Caco-2 (cell line): Measurements from ENCODE around the gene YKT6. TPM values are rescaled to one million over a fixed set of nuclear protein-coding genes. Genes with fewer than 3 reads are reported as not detected.

Experiments
- BruUV-seq: library from RNA; stranded (reverse); fragments of 400-500 nt; replicated peaks from 2 replicates; lab custom pipeline; 2021; lab: Mats Ljungman, UMichigan
- CTCF ChIA-PET: fragments of 300-600 bp; sonication (Branson Sonifier 250); formaldehyde crosslinking; loops from one replicate; lab custom pipeline; 2022; ENCODE audit warnings: antibody characterized with exemption; lab: Charles Lee
- POLR2A ChIA-PET: fragments of 300-600 bp; sonication (Branson Sonifier 250); formaldehyde crosslinking; loops from one replicate; lab custom pipeline; 2022; ENCODE audit warnings: antibody characterized with exemption; lab: Charles Lee
- DNase-seq, 2 experiments: peaks; one replicate each; pipeline versions ENCODE4 v3.0.0 to v3.0.0-alpha.2; 2020 to 2022
- H3K27me3 ChIP-seq: replicated peaks from 2 replicates; pipeline ENCODE4 v1.6.0; 2011; ENCODE audit warnings: low read length; ENCODE audit not compliant: control insufficient read depth, insufficient read depth
- H3K36me3 ChIP-seq: 2 replicates; pipeline ENCODE4 v1.5.1; 2011; ENCODE audit warnings: low read length; ENCODE audit not compliant: control insufficient read depth, insufficient read depth
- H3K4me1 ChIP-seq: fragments of 250-450 bp; sonication (Bioruptor Pico); 2 replicates; pipeline ENCODE4 v1.5.1; 2020; ENCODE audit warnings: mild to moderate bottlenecking
- H3K4me3 ChIP-seq: 2 replicates; pipeline ENCODE4 v1.5.1; 2011; ENCODE audit warnings: low read depth, mild to moderate bottlenecking, control low read depth, low read length
- H3K9me3 ChIP-seq: fragments of 250-450 bp; sonication (Bioruptor Pico); 2 replicates; pipeline ENCODE4 v1.5.1; 2020; ENCODE audit warnings: mild to moderate bottlenecking, moderate library complexity
- H3K27ac Mint-ChIP-seq: one replicate; pipeline ENCODE4 v1.8.0; 2022; ENCODE audit warnings: mixed read lengths; ENCODE audit not compliant: unreplicated experiment
- H3K27me3 Mint-ChIP-seq: one replicate; pipeline ENCODE4 v1.8.0; 2022; ENCODE audit warnings: mixed read lengths; ENCODE audit not compliant: insufficient read depth, unreplicated experiment
- H3K36me3 Mint-ChIP-seq: one replicate; pipeline ENCODE4 v1.8.0; 2022; ENCODE audit warnings: mild to moderate bottlenecking, mixed read lengths; ENCODE audit not compliant: insufficient read depth, unreplicated experiment
- H3K4me1 Mint-ChIP-seq: one replicate; pipeline ENCODE4 v1.8.0; 2022; ENCODE audit warnings: low read depth, mixed read lengths; ENCODE audit not compliant: unreplicated experiment
- H3K4me3 Mint-ChIP-seq: one replicate; pipeline ENCODE4 v1.8.0; 2022; ENCODE audit warnings: mild to moderate bottlenecking, moderate library complexity, mixed read lengths; ENCODE audit not compliant: unreplicated experiment
- H3K9me3 Mint-ChIP-seq: one replicate; pipeline ENCODE4 v1.8.0; 2022; ENCODE audit warnings: mixed read lengths; ENCODE audit not compliant: unreplicated experiment
- intact Hi-C: fragments of 100-400 bp; cut with micrococcal nuclease; formaldehyde crosslinking; loops from one replicate; pipeline ENCODE4 v1.10.0; 2022; ENCODE audit not compliant: unreplicated experiment
- total RNA-seq: library from RNA; stranded (reverse); gene quantifications from 2 replicates; pipeline ENCODE4 v1.2.3, GENCODE V29; 2022
- TF ChIP-seq, protein P1 (sequence below), 2 experiments: fragments of 200-600 bp in 1 of 2; IDR thresholded peaks; 1 replicate in 1 of 2; 2 replicates in 1 of 2; pipeline versions ENCODE4 v1.5.1 to v1.8.0; 2011 to 2022; ENCODE audit warnings: antibody characterized with exemption in 1 of 2, control low read depth in 1 of 2, inconsistent platforms in 1 of 2, low read depth in 1 of 2, low read length in 1 of 2, mild to moderate bottlenecking in 1 of 2, moderate library complexity in 1 of 2; ENCODE audit not compliant: insufficient read depth in 1 of 2, severe bottlenecking in 1 of 2, unreplicated experiment in 1 of 2

The YKT6 gene
- total RNA-seq, 1 experiment from 2014 or later = 123 TPM

DNA sequence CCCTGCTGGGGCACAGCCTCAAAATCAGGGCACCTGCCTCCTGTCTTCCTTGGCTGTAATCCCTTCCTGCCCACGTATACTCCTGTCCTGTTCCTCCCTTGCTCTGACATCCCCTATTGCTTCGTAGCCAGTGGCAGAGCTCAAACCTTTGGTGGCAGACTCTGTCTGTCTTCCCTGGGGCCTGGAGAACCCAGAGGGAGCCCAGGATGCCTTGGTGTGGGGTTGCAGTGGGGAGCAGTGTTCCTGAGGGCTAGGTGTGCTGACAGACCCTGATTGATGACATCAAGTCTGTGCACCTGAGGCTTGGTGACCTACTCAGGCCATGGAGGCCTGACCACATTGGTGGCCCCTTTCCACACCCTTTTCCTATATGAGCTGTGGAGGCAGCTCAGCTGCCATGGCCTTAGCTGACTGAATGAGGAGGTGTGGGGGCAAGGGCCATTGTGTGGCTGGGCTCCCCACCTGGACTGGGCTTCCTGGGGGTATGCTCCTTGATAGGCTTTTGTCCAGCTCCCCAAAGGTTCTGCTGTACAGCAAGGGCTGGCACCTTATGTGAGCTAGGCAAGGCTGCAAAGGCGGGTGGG is 6.1 kb upstream of the YKT6 start:
- intact Hi-C loops = no loop called here
- TF ChIP-seq, protein P1, sequence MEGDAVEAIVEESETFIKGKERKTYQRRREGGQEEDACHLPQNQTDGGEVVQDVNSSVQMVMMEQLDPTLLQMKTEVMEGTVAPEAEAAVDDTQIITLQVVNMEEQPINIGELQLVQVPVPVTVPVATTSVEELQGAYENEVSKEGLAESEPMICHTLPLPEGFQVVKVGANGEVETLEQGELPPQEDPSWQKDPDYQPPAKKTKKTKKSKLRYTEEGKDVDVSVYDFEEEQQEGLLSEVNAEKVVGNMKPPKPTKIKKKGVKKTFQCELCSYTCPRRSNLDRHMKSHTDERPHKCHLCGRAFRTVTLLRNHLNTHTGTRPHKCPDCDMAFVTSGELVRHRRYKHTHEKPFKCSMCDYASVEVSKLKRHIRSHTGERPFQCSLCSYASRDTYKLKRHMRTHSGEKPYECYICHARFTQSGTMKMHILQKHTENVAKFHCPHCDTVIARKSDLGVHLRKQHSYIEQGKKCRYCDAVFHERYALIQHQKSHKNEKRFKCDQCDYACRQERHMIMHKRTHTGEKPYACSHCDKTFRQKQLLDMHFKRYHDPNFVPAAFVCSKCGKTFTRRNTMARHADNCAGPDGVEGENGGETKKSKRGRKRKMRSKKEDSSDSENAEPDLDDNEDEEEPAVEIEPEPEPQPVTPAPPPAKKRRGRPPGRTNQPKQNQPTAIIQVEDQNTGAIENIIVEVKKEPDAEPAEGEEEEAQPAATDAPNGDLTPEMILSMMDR (IDR thresholded peaks at IDR 0.05; ENCODE audit: insufficient read depth in 1 of 2, low read depth in 1 of 2, low read length in 1 of 2, severe bottlenecking in 1 of 2, unreplicated experiment in 1 of 2) = no peak
- DNase-seq = no peak
- BruUV-seq = no TSS peak
- no peaks in the 10 kb centered on the region for H3K9me3 Mint-ChIP-seq
- POLR2A ChIA-PET = no interaction called here
- H3K4me3 Mint-ChIP-seq = no peak overlapping the region
- no peaks in the 10 kb centered on the region for H3K4me1 Mint-ChIP-seq
- H3K27ac Mint-ChIP-seq = no peak overlapping the region
- Histone ChIP-seq H3K4me3 (no peak overlapping the region), H3K4me1 (no peaks in the 10 kb centered on the region), H3K9me3 (no peaks in the 10 kb centered on the region), H3K27me3 (no peaks in the 10 kb centered on the region), H3K36me3 (no peaks in the 10 kb centered on the region)
- H3K36me3 Mint-ChIP-seq = no peaks in the 10 kb centered on the region
- CTCF ChIA-PET = interaction anchor here (1.0 kb wide), 1 partner anchor 63 kb away, joined by 3 read pairs; no protein-coding TSS in a partner anchor
- peaks cover 8% of the 10 kb centered on the region for H3K27me3 Mint-ChIP-seq

DNA sequence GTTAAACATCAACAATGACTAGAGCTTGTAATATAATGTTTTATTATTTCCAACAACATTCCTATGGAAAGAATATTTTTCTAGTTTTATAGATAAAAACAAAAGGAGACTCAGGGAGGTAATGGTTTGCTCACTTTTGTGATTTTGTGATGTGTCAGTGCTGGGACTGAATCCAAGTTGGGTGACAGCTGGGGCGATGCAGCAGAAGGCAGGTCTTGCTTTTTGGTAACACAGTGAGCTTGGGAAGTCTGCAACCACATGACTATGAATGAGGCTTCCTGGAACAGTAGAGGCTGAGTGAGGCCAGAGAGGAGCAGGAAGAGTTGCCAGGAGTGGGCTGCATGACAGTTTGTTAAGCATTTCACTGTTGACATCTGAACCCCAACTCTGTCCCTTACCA is 4.9 kb upstream of the YKT6 start:
- H3K4me3 ChIP-seq = no peak overlapping the region

DNA sequence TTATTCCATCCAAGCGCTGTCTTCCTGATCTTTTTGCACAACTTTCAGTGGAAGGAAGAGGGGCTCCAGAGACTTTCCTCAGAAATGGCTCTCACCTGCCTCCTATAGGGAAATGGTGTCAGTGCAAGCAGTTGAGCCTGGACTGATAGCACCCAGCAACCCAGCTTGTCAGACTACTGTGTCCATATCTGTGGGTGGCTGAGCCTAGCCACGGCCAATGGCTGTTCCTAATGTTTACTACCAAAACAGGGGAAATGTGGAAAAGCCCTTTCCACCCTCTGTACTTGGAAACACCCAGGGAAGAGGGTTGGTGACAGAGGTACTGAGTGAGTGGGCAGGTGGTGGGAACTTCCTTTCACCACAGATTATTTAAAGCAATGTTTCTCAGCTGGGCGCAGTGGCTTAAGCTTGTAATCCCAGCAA is 4.3 kb upstream of the YKT6 start:
- H3K9me3 Mint-ChIP-seq = no peaks in the 10 kb centered on the region
- TF ChIP-seq, protein P1 (IDR thresholded peaks at IDR 0.05; ENCODE audit: insufficient read depth in 1 of 2, low read depth in 1 of 2, low read length in 1 of 2, severe bottlenecking in 1 of 2, unreplicated experiment in 1 of 2) = peak; percentile 54 to 61
- Histone ChIP-seq H3K9me3 (no peaks in the 10 kb centered on the region), H3K27me3 (no peaks in the 10 kb centered on the region), H3K36me3 (no peaks in the 10 kb centered on the region), H3K4me3 (no peak overlapping the region), H3K4me1 (no peaks in the 10 kb centered on the region)
- no peak overlapping the region for H3K27ac Mint-ChIP-seq
- ChIA-PET CTCF (interaction anchor here (0.6 to 1.7 kb wide), 3 partner anchors 42 to 74 kb away, joined by 3 to 12 read pairs (median 3); partner anchors contain the start of gene POLD2), POLR2A (no interaction called here)
- DNase-seq = peak; percentile 47 to 60
- no peaks in the 10 kb centered on the region for H3K4me1 Mint-ChIP-seq
- H3K36me3 Mint-ChIP-seq = no peaks in the 10 kb centered on the region
- no peak overlapping the region for H3K4me3 Mint-ChIP-seq
- H3K27me3 Mint-ChIP-seq = peaks cover 3% of the 10 kb centered on the region
- intact Hi-C loops = loop anchor here (1.0 kb wide), 1 partner anchor 65 kb away; no protein-coding TSS in a partner anchor
- no TSS peak for BruUV-seq

More for the DNA sequence above, 4.9 kb upstream of the YKT6 start:
- TF ChIP-seq, protein P1 (IDR thresholded peaks at IDR 0.05; ENCODE audit: insufficient read depth in 1 of 2, low read depth in 1 of 2, low read length in 1 of 2, severe bottlenecking in 1 of 2, unreplicated experiment in 1 of 2) = no peak
- Histone ChIP-seq H3K27me3 (no peaks in the 10 kb centered on the region), H3K36me3 (no peaks in the 10 kb centered on the region), H3K9me3 (no peaks in the 10 kb centered on the region), H3K4me1 (no peaks in the 10 kb centered on the region)
- no peaks in the 10 kb centered on the region for H3K4me1 Mint-ChIP-seq
- H3K27me3 Mint-ChIP-seq = peaks cover 5% of the 10 kb centered on the region
- intact Hi-C loops = loop anchor here (1.0 kb wide), 1 partner anchor 65 kb away; no protein-coding TSS in a partner anchor
- ChIA-PET POLR2A (no interaction called here), CTCF (interaction anchor here (1.5 to 1.7 kb wide), 2 partner anchors 65 to 73 kb away, joined by 3 to 12 read pairs; partner anchors contain the start of gene POLD2)
- H3K9me3 Mint-ChIP-seq = no peaks in the 10 kb centered on the region
- peak in 1 of 2 experiments; percentile 27 for DNase-seq
- no TSS peak for BruUV-seq
- no peak overlapping the region for H3K4me3 Mint-ChIP-seq
- no peaks in the 10 kb centered on the region for H3K36me3 Mint-ChIP-seq
- no peak overlapping the region for H3K27ac Mint-ChIP-seq
